GM13976 (cell line): ENCODE results near the gene DMRT3.

Experiments used
- DNase-seq: peaks from one replicate; pipeline ENCODE4 v3.0.0; 2012; ENCODE audit warnings: low spot score
- CTCF ChIP-seq: IDR thresholded peaks from 2 replicates; pipeline ENCODE4 v1.5.1; 2012; ENCODE audit warnings: borderline replicate concordance, mild to moderate bottlenecking; ENCODE audit not compliant: insufficient read depth; ENCODE audit errors: extremely low read depth, missing control alignments, control extremely low read depth
- in situ Hi-C: fragments of 300-500 bp; cut with MboI; formaldehyde crosslinking; loops from one replicate; pipeline ENCODE4 v1.12.0; 2022; ENCODE audit warnings: low sequenced_read_pairs, mixed read lengths, inconsistent platforms; ENCODE audit not compliant: unreplicated experiment

The DMRT3 gene

GRCh38 chr9:959914-960313 is 16.5 kb upstream of the DMRT3 start:
- in situ Hi-C loops, result no loop called here
- no peak for DNase-seq
- TF ChIP-seq CTCF, result no peak

- in situ Hi-C loops, result no loop called here
- no peak for TF ChIP-seq CTCF
- DNase-seq, result no peak
These were observed 14.4 kb upstream of the DMRT3 start for GRCh38 chr9:962023-962422.

GRCh38 chr9:965497-965896 is 11.0 kb upstream of the DMRT3 start:
- in situ Hi-C loops, result no loop called here
- no peak for TF ChIP-seq CTCF
- no peak for DNase-seq

- in situ Hi-C loops, result no loop called here
- TF ChIP-seq CTCF, result no peak
- DNase-seq, result no peak
These were observed 9.6 kb upstream of the DMRT3 start for GRCh38 chr9:966870-967269.

- TF ChIP-seq CTCF, result no peak
- in situ Hi-C loops, result no loop called here
- no peak for DNase-seq
These were observed 9.0 kb upstream of the DMRT3 start for GRCh38 chr9:967436-967835.

- DNase-seq, result no peak
- TF ChIP-seq CTCF, result no peak
- in situ Hi-C loops, result no loop called here
These were observed 8.4 kb upstream of the DMRT3 start for GRCh38 chr9:967903-968641.
